H1 (cell line): ENCODE data around the gene LRP11. TPM values are rescaled to one million over a fixed set of nuclear protein-coding genes. Genes with fewer than 3 reads are reported as not detected.

ENCODE experiments used
- CTCF ChIA-PET: fragments of 300-600 bp; sonication (Branson Sonifier 250); formaldehyde crosslinking; loops from one replicate; lab custom pipeline; 2021; ENCODE audit not compliant: partially characterized antibody; lab: Charles Lee
- POLR2A ChIA-PET: fragments of 300-600 bp; sonication (Branson Sonifier 250); formaldehyde crosslinking; loops from one replicate; lab custom pipeline; 2021; ENCODE audit warnings: inconsistent platforms; ENCODE audit not compliant: partially characterized antibody; lab: Charles Lee
- DNase-seq, 2 experiments: peaks; one replicate each; pipeline versions ENCODE4 v3.0.0 to v3.0.0-alpha.2; 2010 to 2022; ENCODE audit warnings: low spot score in 2 of 2, low read depth in 1 of 2, mixed read lengths in 1 of 2
- FAIRE-seq: peaks from 2 replicates; lab custom pipeline; 2011; peaks lifted over from hg19 to GRCh38; lab: Jason Lieb, UNC
- H2AFZ ChIP-seq: 2 replicates; pipeline ENCODE4 v1.8.1; 2012; ENCODE audit warnings: low read length, inconsistent platforms
- H2AK5ac ChIP-seq: 2 replicates; pipeline ENCODE4 v1.6.1; 2013; ENCODE audit warnings: low read depth, low read length
- H2BK120ac ChIP-seq: replicated peaks from 2 replicates; pipeline ENCODE3; 2013; ENCODE audit warnings: low read depth, low read length, inconsistent platforms
- H2BK12ac ChIP-seq: 2 replicates; pipeline ENCODE4 v1.6.1; 2013; ENCODE audit warnings: low read depth, low read length
- H2BK15ac ChIP-seq: 2 replicates; pipeline ENCODE4 v1.6.1; 2013; ENCODE audit warnings: low read length
- H2BK20ac ChIP-seq: 2 replicates; pipeline ENCODE4 v1.6.1; 2013; ENCODE audit warnings: low read length
- H2BK5ac ChIP-seq: 2 replicates; pipeline ENCODE4 v1.6.1; 2013; ENCODE audit warnings: low read depth, low read length
- H3K14ac ChIP-seq: 2 replicates; pipeline ENCODE4 v1.6.1; 2013; ENCODE audit warnings: inconsistent platforms; ENCODE audit not compliant: insufficient read length
- H3K18ac ChIP-seq: 2 replicates; pipeline ENCODE4 v1.6.1; 2013; ENCODE audit warnings: low read length; ENCODE audit errors: extremely low read depth
- H3K23ac ChIP-seq: 2 replicates; pipeline ENCODE4 v1.6.1; 2013; ENCODE audit warnings: inconsistent platforms; ENCODE audit not compliant: insufficient read length
- H3K23me2 ChIP-seq: 2 replicates; pipeline ENCODE4 v1.6.1; 2013; ENCODE audit warnings: low read depth, low read length
- H3K27ac ChIP-seq: 2 replicates; pipeline ENCODE4 v1.6.1; 2011; ENCODE audit warnings: low read depth, low read length, inconsistent platforms
- H3K27me3 ChIP-seq, 4 experiments: replicated peaks in 1 of 4; 1 replicate in 1 of 4; 2 replicates in 3 of 4; pipeline versions ENCODE4 v1.6.1 to v1.8.1; 2011 to 2013; ENCODE audit warnings: low read length in 3 of 4, mild to moderate bottlenecking in 3 of 4, inconsistent platforms in 2 of 4, mixed read lengths in 2 of 4, moderate library complexity in 1 of 4; ENCODE audit not compliant: control insufficient read depth in 3 of 4, insufficient read depth in 3 of 4; ENCODE audit errors: extremely low read depth in 1 of 4
- H3K36me3 ChIP-seq, 4 experiments: 2 replicates each; pipeline versions ENCODE4 v1.6.1 to v1.8.1; 2011 to 2013; ENCODE audit warnings: mild to moderate bottlenecking in 4 of 4, low read length in 3 of 4, moderate library complexity in 2 of 4, control low read depth in 1 of 4, inconsistent platforms in 1 of 4; ENCODE audit not compliant: insufficient read depth in 4 of 4, control insufficient read depth in 2 of 4
- H3K4ac ChIP-seq: replicated peaks from 2 replicates; pipeline ENCODE3; 2013; ENCODE audit warnings: low read length, low read depth, mixed read lengths, inconsistent platforms; ENCODE audit not compliant: insufficient read length
- H3K4me1 ChIP-seq, 4 experiments: replicated peaks in 1 of 4; 1 replicate in 1 of 4; 2 replicates in 3 of 4; pipeline versions ENCODE4 v1.6.1 to v1.8.1; 2011 to 2013; ENCODE audit warnings: low read length in 3 of 4, inconsistent platforms in 2 of 4, mixed read lengths in 1 of 4; ENCODE audit not compliant: insufficient read depth in 4 of 4, control insufficient read depth in 3 of 4
- H3K4me2 ChIP-seq, 2 experiments: 2 replicates each; pipeline versions ENCODE4 v1.6.1 to v1.8.1; 2011 to 2013; ENCODE audit warnings: low read depth in 2 of 2, low read length in 2 of 2, control low read depth in 1 of 2, inconsistent platforms in 1 of 2, mild to moderate bottlenecking in 1 of 2; ENCODE audit not compliant: insufficient read depth in 1 of 2
- H3K4me3 ChIP-seq, 4 experiments: fragments of 200-600, 300-600 bp in 1 of 4; sonication (generic), shearing (Covaris generic), sonication (Bioruptor Twin) in 1 of 4; 2 replicates each; pipeline versions ENCODE4 v1.5.1 to v1.8.1; 2011 to 2016; ENCODE audit warnings: low read length in 4 of 4, low read depth in 3 of 4, control low read depth in 2 of 4, inconsistent platforms in 2 of 4, mild to moderate bottlenecking in 2 of 4, mixed read lengths in 1 of 4, moderate library complexity in 1 of 4; ENCODE audit not compliant: insufficient read depth in 2 of 4; ENCODE audit errors: extremely low read depth in 1 of 4
- H3K56ac ChIP-seq: replicated peaks from 2 replicates; pipeline ENCODE3; 2013; ENCODE audit warnings: low read depth, mild to moderate bottlenecking, mixed read lengths, low read length, inconsistent platforms; ENCODE audit not compliant: insufficient read length
- H3K79me1 ChIP-seq: 2 replicates; pipeline ENCODE4 v1.6.1; 2013; ENCODE audit warnings: low read depth, low read length, control low read depth
- H3K79me2 ChIP-seq, 2 experiments: 2 replicates each; pipeline versions ENCODE4 v1.6.1 to v1.8.1; 2012 to 2013; ENCODE audit warnings: low read length in 2 of 2, mild to moderate bottlenecking in 2 of 2, inconsistent platforms in 1 of 2; ENCODE audit not compliant: insufficient read depth in 2 of 2, control insufficient read depth in 1 of 2
- H3K9ac ChIP-seq, 4 experiments: replicated peaks in 1 of 4; 1 replicate in 1 of 4; 2 replicates in 3 of 4; pipeline versions ENCODE4 v1.6.1 to v1.8.1; 2011 to 2013; ENCODE audit warnings: low read depth in 3 of 4, low read length in 3 of 4, control low read depth in 2 of 4, mild to moderate bottlenecking in 2 of 4, moderate library complexity in 2 of 4, inconsistent platforms in 1 of 4; ENCODE audit errors: extremely low read depth in 1 of 4
- H3K9me3 ChIP-seq, 2 experiments: 2 replicates each; pipeline versions ENCODE4 v1.6.1 to v1.8.1; 2012 to 2013; ENCODE audit warnings: mild to moderate bottlenecking in 2 of 2, moderate library complexity in 2 of 2, control low read depth in 1 of 2, inconsistent platforms in 1 of 2, low read depth in 1 of 2, low read length in 1 of 2, mixed read lengths in 1 of 2; ENCODE audit not compliant: insufficient read depth in 2 of 2
- H4K20me1 ChIP-seq, 2 experiments: replicated peaks in 1 of 2; 2 replicates each; pipeline versions ENCODE3 to v1.8.1; 2011 to 2013; ENCODE audit warnings: inconsistent platforms in 2 of 2, low read length in 2 of 2, mild to moderate bottlenecking in 1 of 2; ENCODE audit not compliant: insufficient read depth in 2 of 2, control insufficient read depth in 1 of 2
- H4K5ac ChIP-seq: 2 replicates; pipeline ENCODE4 v1.6.1; 2013; ENCODE audit warnings: low read length, low read depth, mixed read lengths, inconsistent platforms; ENCODE audit not compliant: insufficient read length
- H4K8ac ChIP-seq: 2 replicates; pipeline ENCODE4 v1.8.0; 2013; ENCODE audit warnings: mild to moderate bottlenecking, moderate library complexity, low read length, inconsistent platforms; ENCODE audit not compliant: insufficient read depth; ENCODE audit errors: extremely low read depth
- H4K91ac ChIP-seq: replicated peaks from 2 replicates; pipeline ENCODE3; 2013; ENCODE audit warnings: low read length, mixed read lengths, inconsistent platforms; ENCODE audit not compliant: insufficient read length
- NANOG ChIP-seq: IDR thresholded peaks from 2 replicates; pipeline ENCODE4 v1.6.1; 2011; ENCODE audit warnings: low read length, low read depth, mild to moderate bottlenecking, inconsistent platforms; ENCODE audit not compliant: insufficient read depth, poor library complexity, severe bottlenecking
- PHF8 ChIP-seq: fragments of 200-600 bp; sonication (generic); conservative IDR thresholded peaks from 2 replicates; pipeline ENCODE4 v1.7.1; 2012; ENCODE audit warnings: low read depth, mild to moderate bottlenecking, inconsistent platforms, low read length, moderate library complexity
- POLR2AphosphoS5 ChIP-seq: IDR thresholded peaks from 2 replicates; pipeline ENCODE4 v1.6.1; 2011; ENCODE audit warnings: low read depth, low read length
- SIN3A ChIP-seq, 2 experiments: IDR thresholded peaks in 1 of 2; conservative IDR thresholded peaks in 1 of 2; 2 replicates each; pipeline ENCODE4 v1.6.1; 2011 to 2012; ENCODE audit warnings: low read length in 2 of 2, improper control_type of control experiment in 1 of 2, low read depth in 1 of 2, mild to moderate bottlenecking in 1 of 2
- SIX5 ChIP-seq: IDR thresholded peaks from 2 replicates; pipeline ENCODE4 v1.6.1; 2011; ENCODE audit warnings: mild to moderate bottlenecking, low read depth, low read length
- WGBS, 2 experiments: shearing (Covaris generic) in 1 of 2; methylation state at CpG; one replicate each; pipeline versions ENCODE4 v1.1.6 to v1.1.7; 2013 to 2015; ENCODE audit warnings: low lambda C conversion rate in 2 of 2, mixed read lengths in 2 of 2, inconsistent platforms in 1 of 2, low coverage in 1 of 2, missing lambda C conversion rate in 1 of 2; ENCODE audit not compliant: insufficient replicate concordance in 2 of 2, insufficient coverage in 1 of 2, insufficient read length in 1 of 2; ENCODE audit errors: extremely low coverage in 1 of 2, missing lambda C conversion rate in 1 of 2; 5-methylcytosine and 5-hydroxymethylcytosine counted together
- polyA plus RNA-seq, 7 experiments: library from polyadenylated mRNA; depleted of rRNA in 3 of 7; stranded (reverse) in 5 of 7; unstranded in 2 of 7; fragments of >200 nt in 5 of 7; fragments of 200-250 nt in 2 of 7; gene quantifications; 1 replicate in 5 of 7; 2 replicates in 1 of 7; 4 replicates in 1 of 7; pipeline versions ENCODE4 v1.2.1 to v1.2.3, GENCODE V29; 2011 to 2013; ENCODE audit warnings: missing spikeins in 2 of 7, mixed read lengths in 2 of 7
- total RNA-seq: library from RNA; stranded (reverse); fragmentation: NEBNext Ultra II Directional; extraction: Animal tissue kit (Norgen Biotek cat#: 25700); gene quantifications from 2 replicates; pipeline ENCODE4 v1.2.1, GENCODE V29; 2021

Gene LRP11
- total and polyA plus RNA-seq, 2 of the 8 experiments (the other 6 are each of a cell fraction or from before 2014, with no cell fraction given), result 11.0 to 20.0 TPM

DNA sequence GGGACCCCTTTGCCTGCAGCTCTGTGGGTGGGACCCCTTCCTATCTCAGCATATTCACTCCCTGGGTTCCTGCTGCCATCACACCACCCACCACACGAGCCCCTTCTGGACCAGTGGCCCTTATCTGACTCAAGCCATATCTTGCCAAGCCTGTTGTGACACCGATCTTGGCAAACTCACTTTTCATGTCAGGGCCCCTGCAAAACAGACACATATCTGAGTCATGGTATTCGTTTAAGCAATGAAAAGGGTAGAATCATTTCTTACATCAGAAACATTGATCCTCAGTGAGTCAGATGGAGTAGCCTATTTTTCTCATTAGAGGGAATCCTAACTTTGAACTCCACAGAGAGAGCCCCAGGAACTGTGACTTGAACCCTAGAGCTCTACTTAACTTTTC, 23.2 kb upstream of the LRP11 start:
- Histone ChIP-seq H3K79me1 (no peaks in the 10 kb centered on the region), H3K4ac (no peak overlapping the region), H2BK12ac (no peak overlapping the region), H3K4me1 (no peaks in the 10 kb centered on the region; a peak in 1 of 7 replicates), H2BK20ac (no peak overlapping the region), H2BK120ac (no peak overlapping the region), H3K9me3 (no peaks in the 10 kb centered on the region), H2BK5ac (no peak overlapping the region), H2AK5ac (no peak overlapping the region), H3K23me2 (no peaks in the 10 kb centered on the region; the same call in 1 of the 2 replicates), H3K4me2 (no peak overlapping the region), H3K27ac (no peak overlapping the region), H4K8ac (no peak overlapping the region), H3K23ac (no peak overlapping the region), H4K91ac (no peak overlapping the region), H2BK15ac (no peak overlapping the region), H3K27me3 (no peaks in the 10 kb centered on the region; a peak in 1 of 7 replicates), H3K79me2 (no peaks in the 10 kb centered on the region), H3K18ac (no peak overlapping the region), H2AFZ (no peak overlapping the region), H3K36me3 (no peaks in the 10 kb centered on the region), H3K56ac (no peak overlapping the region), H3K4me3 (no peak overlapping the region), H4K5ac (no peak overlapping the region), H3K9ac (no peak overlapping the region), H3K14ac (no peak overlapping the region), H4K20me1 (no peaks in the 10 kb centered on the region)
- no peak for DNase-seq
- FAIRE-seq, result no peak
- TF ChIP-seq PHF8 (no peak), NANOG (no peak), SIX5 (no peak), SIN3A (conservative IDR thresholded peaks at IDR 0.05 in 1 of 2, IDR thresholded peaks at IDR 0.05 in 1 of 2; ENCODE audit: low read depth in 1 of 2, low read length in 2 of 2) (no peak), POLR2AphosphoS5 (no peak)
- POLR2A ChIA-PET, result no interaction called here
- CTCF ChIA-PET, result interaction anchor here (1.2 to 2.0 kb wide), 2 partner anchors 17 to 21 kb away, joined by 3 to 5 read pairs; no protein-coding TSS in a partner anchor
- 86% methylated on average over 3 of the region's 3 CpGs; no CpG with 5 or more reads in 1 of the 2 experiments for WGBS, 2 experiments
